Measurements from ENCODE around the gene ALDOB. TPM values are rescaled to one million over a fixed set of nuclear protein-coding genes. Genes with fewer than 3 reads are reported as not detected.

Gene ALDOB
- total and polyA plus RNA-seq, 2 donors: 1.2 TPM; not detected in 1

DNA sequence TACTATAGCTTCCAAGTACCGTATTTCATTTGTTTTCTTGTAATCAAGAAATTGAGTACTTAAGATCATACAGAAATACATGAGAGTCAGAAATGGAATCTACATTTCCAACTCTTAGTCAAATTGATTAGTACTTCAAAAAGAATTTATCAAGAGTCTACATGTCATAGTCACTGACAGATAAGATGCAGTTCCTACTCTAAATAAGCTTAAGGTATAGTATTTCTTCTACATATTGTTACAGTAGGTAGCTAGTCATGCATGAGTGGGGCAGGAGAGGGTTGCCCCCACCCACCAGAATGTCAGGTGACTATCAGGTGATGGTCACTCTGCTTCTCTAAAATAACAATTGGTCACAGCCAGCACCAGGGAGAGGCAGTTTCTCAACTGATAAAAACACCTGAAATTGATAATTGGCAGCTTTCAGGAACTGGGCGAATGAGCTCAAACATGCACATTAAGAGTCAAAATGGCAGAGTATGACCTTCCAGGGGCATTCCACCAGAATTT lies 53.7 kb downstream of the ALDOB start:
- H3K27ac ChIP-seq (ENCODE audit: low read depth): no peak overlapping the region
- no peaks in the 10 kb centered on the region for H3K36me3 ChIP-seq (ENCODE audit: insufficient read depth)
- 93% methylated on average over 2 of the region's 2 CpGs for WGBS
- no peak for DNase-seq (ENCODE audit: extremely low spot score)
- H3K4me1 ChIP-seq (ENCODE audit: insufficient read depth): no peaks in the 10 kb centered on the region
- no peak overlapping the region for H3K4me3 ChIP-seq (ENCODE audit: low read depth, low read length)

GRCh38 chr9:101381118-101381517 lies 54.5 kb downstream of the ALDOB start:
- H3K27ac ChIP-seq (ENCODE audit: low read depth): no peak overlapping the region
- no peak for DNase-seq (ENCODE audit: extremely low spot score)
- H3K4me1 ChIP-seq (ENCODE audit: insufficient read depth): no peaks in the 10 kb centered on the region
- no peak overlapping the region for H3K4me3 ChIP-seq (ENCODE audit: low read depth, low read length)
- H3K36me3 ChIP-seq (ENCODE audit: insufficient read depth): no peaks in the 10 kb centered on the region
- WGBS: 90% methylated on average over 3 of the region's 3 CpGs

GRCh38 chr9:101380295-101380694 lies 55.3 kb downstream of the ALDOB start:
- Histone ChIP-seq H3K36me3 (ENCODE audit: insufficient read depth) (no peaks in the 10 kb centered on the region), H3K4me1 (ENCODE audit: insufficient read depth) (no peaks in the 10 kb centered on the region)
- DNase-seq (ENCODE audit: extremely low spot score): no peak

DNA sequence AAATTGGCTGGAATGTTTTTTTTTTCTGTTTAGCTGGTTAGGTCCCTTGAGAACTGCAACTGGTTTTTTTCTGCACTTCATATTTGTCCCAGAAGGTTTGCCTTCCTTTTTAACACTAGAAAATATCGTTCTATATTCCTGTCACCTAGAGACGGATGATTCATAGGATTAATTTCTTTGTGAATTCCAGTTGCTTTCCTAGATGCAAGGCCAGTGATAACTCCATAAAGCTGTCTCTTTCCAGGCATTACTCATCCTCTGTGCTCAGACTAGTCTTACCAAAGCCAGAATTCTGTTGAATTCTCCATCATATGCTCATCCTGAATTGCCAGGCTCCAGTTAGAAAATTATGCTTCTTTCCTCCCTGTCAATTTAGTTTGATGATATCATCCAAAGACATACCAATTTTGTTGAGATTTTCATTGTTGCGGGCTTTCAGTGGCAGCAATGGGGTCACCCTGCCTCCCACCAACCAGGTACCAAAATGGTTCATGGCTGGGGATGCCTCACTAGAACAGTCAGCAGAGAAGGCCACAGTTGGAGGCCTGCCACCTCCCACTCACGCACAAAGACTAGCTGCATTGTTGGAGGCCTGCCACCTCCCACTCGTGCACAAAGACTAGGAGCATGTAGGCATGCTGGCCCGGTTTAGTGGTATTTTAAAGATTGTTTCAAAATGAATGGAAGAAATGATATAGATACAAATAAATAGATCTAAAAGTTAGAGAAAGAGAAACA lies 59.3 kb downstream of the ALDOB start:
- no peak overlapping the region for H3K27ac ChIP-seq (ENCODE audit: low read depth)
- no peaks in the 10 kb centered on the region for H3K4me1 ChIP-seq (ENCODE audit: insufficient read depth)
- no peak for DNase-seq (ENCODE audit: extremely low spot score)
- no peaks in the 10 kb centered on the region for H3K36me3 ChIP-seq (ENCODE audit: insufficient read depth)
- WGBS: 72% methylated on average over 6 of the region's 6 CpGs
- no peak overlapping the region for H3K4me3 ChIP-seq (ENCODE audit: low read depth, low read length)

More at GRCh38 chr9:101380295-101380694, 55.3 kb downstream of the ALDOB start:
- H3K27ac ChIP-seq (ENCODE audit: low read depth): no peak overlapping the region
- H3K4me3 ChIP-seq (ENCODE audit: low read depth, low read length): no peak overlapping the region

DNA sequence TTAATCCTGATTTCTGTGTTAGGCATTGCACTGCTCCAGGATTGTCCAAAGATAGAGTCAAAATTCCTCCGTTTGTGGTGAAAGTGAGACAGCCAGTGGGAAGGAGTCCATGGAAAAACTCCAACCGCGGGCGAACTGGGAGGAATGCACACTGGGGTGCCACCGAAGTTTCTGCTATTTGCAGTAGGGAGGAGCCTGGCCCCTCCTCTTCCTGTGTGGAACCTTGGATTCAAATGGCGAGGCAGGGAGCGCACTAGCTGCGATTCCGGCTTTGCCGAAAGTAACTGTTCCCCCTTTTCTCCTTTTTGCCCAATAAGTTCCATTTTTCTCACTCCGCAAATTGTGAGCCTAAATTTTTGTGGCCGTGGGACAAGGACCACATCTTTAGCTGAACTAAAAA lies 60.0 kb downstream of the ALDOB start:
- DNase-seq (ENCODE audit: extremely low spot score): no peak
- no peaks in the 10 kb centered on the region for H3K36me3 ChIP-seq (ENCODE audit: insufficient read depth)
- WGBS: 93% methylated on average over 12 of the region's 12 CpGs
- no peaks in the 10 kb centered on the region for H3K4me1 ChIP-seq (ENCODE audit: insufficient read depth)
- H3K27ac ChIP-seq (ENCODE audit: low read depth): no peak overlapping the region
- H3K4me3 ChIP-seq (ENCODE audit: low read depth, low read length): no peak overlapping the region

DNA sequence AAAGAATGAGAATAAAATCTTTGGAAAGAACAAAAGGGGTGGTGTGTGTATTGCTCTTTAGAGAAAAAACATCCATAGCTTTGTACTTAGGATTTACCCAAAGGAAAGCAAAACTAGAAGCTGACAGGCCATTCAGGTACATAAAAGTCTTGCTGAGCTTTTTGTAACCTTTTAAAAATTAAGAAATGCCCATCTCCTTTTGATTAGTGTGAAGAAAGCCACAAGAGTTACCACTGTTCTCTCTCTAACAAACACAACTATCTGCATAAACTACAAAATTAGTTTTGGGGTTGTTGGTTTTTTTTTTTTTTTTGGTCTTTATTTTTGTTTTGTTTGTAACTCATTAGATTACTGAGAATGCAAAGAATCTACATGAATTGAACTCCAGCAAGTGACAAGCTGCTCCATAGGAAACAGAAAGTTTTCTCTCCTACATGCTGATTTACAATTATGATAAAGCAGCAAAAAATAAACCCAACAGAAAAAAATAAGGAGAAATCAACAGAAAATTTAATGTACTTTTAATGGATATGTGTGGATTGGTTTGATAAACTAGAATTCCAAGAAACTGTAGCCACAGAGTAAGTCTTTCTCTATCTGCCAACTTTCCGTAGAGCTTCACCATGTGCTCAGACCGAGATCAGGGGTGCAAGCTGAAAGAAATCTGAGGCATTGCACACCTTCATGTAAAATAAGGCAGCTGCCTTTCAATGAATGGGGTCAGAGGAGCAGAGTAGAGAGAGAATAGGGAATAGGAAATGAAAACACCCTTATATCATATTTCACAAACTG lies 63.1 kb downstream of the ALDOB start:
- WGBS: 62% methylated on average over 2 of the region's 2 CpGs
- H3K27ac ChIP-seq (ENCODE audit: low read depth): no peak overlapping the region
- DNase-seq (ENCODE audit: extremely low spot score): no peak

DNA sequence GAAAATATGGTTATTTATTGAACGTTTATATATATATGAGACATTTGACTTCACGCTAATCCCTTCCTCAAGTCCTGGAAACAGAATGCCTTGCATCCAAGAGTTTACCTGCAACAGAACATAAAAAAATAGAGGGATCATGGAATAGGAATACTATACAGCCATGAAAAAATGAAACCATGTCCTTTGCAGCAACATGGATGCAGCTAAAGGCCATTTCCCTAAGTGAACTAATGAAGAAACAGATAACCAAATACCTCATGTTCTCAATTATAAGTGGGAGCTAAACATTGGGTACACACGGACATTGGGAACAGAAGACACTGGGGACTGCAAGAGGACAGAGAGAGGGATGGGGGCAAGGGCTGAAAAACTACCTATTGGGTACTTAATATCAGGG lies 63.8 kb downstream of the ALDOB start:
- Histone ChIP-seq H3K4me1 (ENCODE audit: insufficient read depth) (no peaks in the 10 kb centered on the region), H3K4me3 (ENCODE audit: low read depth, low read length) (no peak overlapping the region), H3K36me3 (ENCODE audit: insufficient read depth) (no peaks in the 10 kb centered on the region), H3K27ac (ENCODE audit: low read depth) (no peak overlapping the region)
- WGBS: 96% methylated on average over 3 of the region's 3 CpGs
- no peak for DNase-seq (ENCODE audit: extremely low spot score)

More for the DNA sequence above, 63.1 kb downstream of the ALDOB start:
- Histone ChIP-seq H3K4me3 (ENCODE audit: low read depth, low read length) (no peak overlapping the region), H3K36me3 (ENCODE audit: insufficient read depth) (no peaks in the 10 kb centered on the region), H3K4me1 (ENCODE audit: insufficient read depth) (no peaks in the 10 kb centered on the region)

Small RNA genes lying within 50 kb of the gene (small RNA-seq; reads per million reads assigned to genes)
- gene AL353621.2: not detected

Other genes starting within 250 kb of the ALDOB start
- gene BAAT, start 50.8 kb downstream of the ALDOB start, total RNA-seq: not detected
- 0.06 TPM for gene BAAT, start 50.8 kb downstream of the ALDOB start, polyA plus RNA-seq
- 26.6 TPM for gene MRPL50, start 37.2 kb downstream of the ALDOB start, total RNA-seq
- 8.3 TPM for gene MRPL50, start 37.2 kb downstream of the ALDOB start, polyA plus RNA-seq
- gene ZNF189, start 36.9 kb downstream of the ALDOB start, total RNA-seq: 48.3 TPM
- gene ZNF189, start 36.9 kb downstream of the ALDOB start, polyA plus RNA-seq: 9.6 TPM
- gene RNF20, start 98.1 kb upstream of the ALDOB start, total RNA-seq: 33.2 TPM
- 28.6 TPM for gene RNF20, start 98.1 kb upstream of the ALDOB start, polyA plus RNA-seq
- gene PPP3R2, start 159.2 kb upstream of the ALDOB start, total RNA-seq: 0.21 TPM
- not detected for gene PPP3R2, start 159.2 kb upstream of the ALDOB start, polyA plus RNA-seq

Data from urinary bladder (tissue), 4 donors.